GM12892 (cell line): ENCODE results near the gene ATF7.

Experiments
- DNase-seq: peaks from one replicate; pipeline ENCODE4 v3.0.0; 2011; ENCODE audit not compliant: insufficient read length
- FAIRE-seq: peaks from 2 replicates; lab custom pipeline; 2011; peaks lifted over from hg19 to GRCh38; lab: Jason Lieb, UNC
- POLR2A ChIP-seq: IDR thresholded peaks from 2 replicates; pipeline ENCODE4 v1.6.1; 2011; ENCODE audit warnings: low read depth, low read length, control low read depth
- POLR2AphosphoS5 ChIP-seq: IDR thresholded peaks from 2 replicates; pipeline ENCODE4 v1.6.1; 2011; ENCODE audit warnings: low read depth, low read length, control low read depth
- TAF1 ChIP-seq: IDR thresholded peaks from 2 replicates; pipeline ENCODE4 v1.6.1; 2011; ENCODE audit warnings: low read depth, mild to moderate bottlenecking, control low read depth, low read length, borderline replicate concordance

ATF7 gene

DNA sequence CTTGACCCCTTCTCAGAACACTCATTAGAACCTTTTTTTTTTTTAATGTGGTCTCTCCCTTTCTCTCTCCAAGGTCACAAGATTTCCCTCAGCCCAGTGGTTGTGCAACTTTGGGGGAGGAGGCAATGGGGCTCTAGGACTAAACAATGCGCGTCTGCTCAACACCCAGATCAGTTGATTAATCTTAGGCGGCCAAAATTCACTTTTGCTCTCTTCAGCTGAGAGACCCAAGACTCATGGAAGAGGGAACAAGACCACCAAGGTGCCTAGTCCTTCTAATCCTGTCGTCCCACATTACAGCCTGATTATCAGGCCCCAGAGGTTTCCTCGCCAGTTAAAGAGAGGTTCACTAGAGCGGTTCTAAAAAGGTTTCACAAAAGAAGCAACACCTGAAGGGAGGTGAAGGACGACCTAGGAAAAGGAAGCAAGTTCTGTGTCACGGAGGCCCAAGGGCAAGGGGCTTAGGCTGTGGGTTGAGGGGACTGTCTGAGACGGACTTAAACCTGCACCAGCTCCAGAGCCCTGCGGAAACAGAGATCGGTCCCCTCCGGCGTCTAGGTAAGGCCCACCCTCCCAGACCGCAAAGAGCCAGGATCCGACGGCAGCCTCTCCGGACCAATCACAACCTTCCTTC lies 125.9 kb downstream of the ATF7 start:
- no peak for DNase-seq
- FAIRE-seq: no peak
- TF ChIP-seq POLR2A: peak; percentile 78
- TF ChIP-seq POLR2AphosphoS5: peak; percentile 60; the same call in 1 of the 2 replicates
- TF ChIP-seq TAF1: 0 out of 2 replicates have a peak, but pooled peaks have one; percentile 32

GRCh38 chr12:53499266-53500141 lies 126.7 kb downstream of the ATF7 start, which contains the start of gene MAP3K12:
MAP3K12 (minus strand) TSS chr12:53499458; CDS start chr12:53487391, 12,067 bp downstream.
- no peak for TF ChIP-seq TAF1
- TF ChIP-seq POLR2A: no peak; the same call in 1 of the 2 replicates
- TF ChIP-seq POLR2AphosphoS5: no peak
- DNase-seq (no peak), FAIRE-seq (peak; percentile 51)

- FAIRE-seq (no peak), DNase-seq (no peak)
- TF ChIP-seq POLR2AphosphoS5: no peak
- no peak for TF ChIP-seq POLR2A
- TF ChIP-seq TAF1: no peak
Measured at GRCh38 chr12:53498235-53498630, 127.9 kb downstream of the ATF7 start.

DNA sequence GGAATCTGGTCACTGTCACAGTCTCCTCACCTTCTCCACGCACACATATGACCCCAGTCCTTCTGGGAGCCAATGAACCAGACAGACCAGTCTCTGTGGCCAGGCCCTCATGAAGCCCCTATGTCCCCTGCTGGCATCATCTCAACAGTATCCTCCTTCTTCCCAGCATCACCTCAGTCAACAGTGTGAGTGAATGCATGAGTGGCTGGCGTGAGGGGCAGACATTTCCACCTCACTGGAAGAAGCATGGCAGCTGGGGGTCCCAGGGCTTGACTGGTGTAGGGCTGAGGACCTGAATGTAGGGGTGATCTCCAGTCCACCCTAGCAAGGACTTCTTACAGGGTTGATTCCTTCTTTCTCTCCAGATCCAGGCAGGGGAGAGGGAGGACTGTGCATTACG lies 128.7 kb downstream of the ATF7 start:
- TF ChIP-seq POLR2AphosphoS5: no peak
- no peak for FAIRE-seq
- DNase-seq: no peak

GRCh38 chr12:53496752-53497032 lies 129.5 kb downstream of the ATF7 start:
- FAIRE-seq: no peak
- no peak for DNase-seq
- TF ChIP-seq POLR2A (no peak), POLR2AphosphoS5 (no peak), TAF1 (no peak)

GRCh38 chr12:53495903-53496751 lies 130.1 kb downstream of the ATF7 start:
- no peak for DNase-seq
- no peak for TF ChIP-seq POLR2A
- TF ChIP-seq TAF1: no peak
- TF ChIP-seq POLR2AphosphoS5: no peak
- FAIRE-seq: no peak

GRCh38 chr12:53493610-53494391 lies 132.4 kb downstream of the ATF7 start:
- TF ChIP-seq POLR2AphosphoS5 (no peak), POLR2A (no peak), TAF1 (no peak)
- FAIRE-seq (no peak), DNase-seq (no peak)

DNA sequence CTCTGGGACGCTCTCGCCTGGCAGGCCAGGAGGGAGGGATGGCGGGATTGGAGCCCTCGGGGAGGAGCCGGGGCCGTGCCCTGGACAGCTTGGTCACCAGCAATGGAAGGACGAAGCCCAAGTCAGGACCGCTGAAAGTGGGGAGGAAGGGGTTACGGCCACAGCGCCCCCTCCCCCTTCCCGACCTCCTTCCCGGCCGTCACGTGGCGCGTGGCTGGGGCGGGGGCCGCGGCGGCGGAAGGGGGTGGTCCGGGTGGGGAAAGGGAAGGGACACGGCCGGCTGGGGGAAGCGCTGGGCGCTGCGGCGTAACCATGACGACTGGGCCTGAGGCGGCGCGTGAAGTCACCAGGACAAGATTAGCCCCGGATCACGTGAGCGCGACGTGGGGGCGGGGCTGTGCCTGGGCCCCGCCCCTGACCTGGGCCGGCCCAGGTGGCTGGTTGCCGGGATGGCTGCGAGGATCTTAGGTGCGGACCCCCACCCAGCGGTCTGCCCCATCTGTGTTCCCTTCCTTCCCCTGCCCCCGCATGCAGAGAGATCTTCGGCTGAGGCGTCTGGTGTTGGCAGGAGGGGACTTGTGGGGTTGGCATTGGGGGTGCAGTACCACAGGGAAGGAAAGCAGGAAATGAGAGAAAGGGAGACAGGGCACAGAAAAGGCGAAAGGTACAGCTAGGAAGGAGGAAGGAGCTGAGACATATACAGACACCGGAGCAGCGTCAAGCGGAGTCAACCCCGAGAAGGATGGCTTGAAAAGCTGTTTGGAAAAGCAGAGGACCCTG lies 133.2 kb downstream of the ATF7 start:
- FAIRE-seq: peak; percentile 98
- TF ChIP-seq TAF1 (no peak), POLR2A (peak; percentile 55; the same call in 1 of the 2 replicates)
- DNase-seq: peak; percentile 86

DNA sequence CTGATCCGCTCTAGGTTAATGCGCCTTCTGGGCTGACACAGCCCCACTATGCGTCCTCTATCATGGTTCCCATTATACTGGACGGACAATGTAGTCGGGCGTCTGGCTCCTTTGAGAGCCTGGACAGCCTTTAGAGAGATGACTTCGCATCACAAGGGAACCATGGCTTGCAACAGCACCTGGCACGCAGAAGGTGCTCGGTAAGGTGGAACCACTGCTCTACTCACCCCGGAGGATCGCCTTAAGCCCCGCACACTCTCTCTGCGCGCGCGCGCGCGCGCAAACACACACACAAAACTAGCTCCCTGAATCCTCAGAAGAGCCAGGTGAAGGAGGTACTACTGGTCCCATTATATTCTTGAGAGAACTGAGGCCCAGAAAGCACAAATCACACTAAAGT lies 134.0 kb downstream of the ATF7 start:
- no peak for DNase-seq
- FAIRE-seq: no peak
- TF ChIP-seq POLR2AphosphoS5: no peak

GRCh38 chr12:53489242-53489864 lies 136.8 kb downstream of the ATF7 start:
- FAIRE-seq (no peak), DNase-seq (no peak)
- TF ChIP-seq POLR2A (no peak), TAF1 (no peak), POLR2AphosphoS5 (no peak)
